NB4 (cell line): ENCODE measurements around the gene TTC13.

Experiments
- CTCF ChIP-seq: IDR thresholded peaks from one replicate; pipeline ENCODE4 v1.5.1; 2012; ENCODE audit warnings: low read depth, low read length
- MAX ChIP-seq: IDR thresholded peaks from 2 replicates; pipeline ENCODE4 v1.6.1; 2011; ENCODE audit warnings: low read depth, low read length
- POLR2A ChIP-seq: IDR thresholded peaks from 2 replicates; pipeline ENCODE4 v1.6.1; 2011; ENCODE audit warnings: mild to moderate bottlenecking; ENCODE audit not compliant: insufficient read length; ENCODE audit errors: extremely low read depth

GRCh38 chr1:230943048-230943593 lies 35.5 kb downstream of the TTC13 start:
- no peak for TF ChIP-seq CTCF
- TF ChIP-seq MAX = no peak
- TF ChIP-seq POLR2A = no peak
